ENCODE results near the gene SMG7. TPM values are rescaled to one million over a fixed set of nuclear protein-coding genes. Genes with fewer than 3 reads are reported as not detected.

SMG7 gene
- total and polyA plus RNA-seq, 8 donors = 49.6 to 69.6 (median 64.8) TPM

- Histone ChIP-seq H3K4me1 (peaks cover 0 to 44% of the 10 kb centered on the region in 2 donors), H3K9me3 (no peaks in the 10 kb centered on the region), H3K27me3 (no peaks in the 10 kb centered on the region), H3K4me3 (no peak overlapping the region), H3K36me3 (peaks cover 0 to 89% of the 10 kb centered on the region in 2 donors), H3K27ac (no peak overlapping the region)
- no peak for TF ChIP-seq CTCF (IDR thresholded peaks at IDR 0.05)
- ATAC-seq (no peak), DNase-seq (no peak)
- intact Hi-C loops (cut with DNase I) = no loop called here
Observed at GRCh38 chr1:183572721-183573120, 100.4 kb downstream of the SMG7 start.

GRCh38 chr1:183575606-183576005, 103.3 kb downstream of the SMG7 start:
- Histone ChIP-seq H3K36me3 (peaks cover 0 to 70% of the 10 kb centered on the region in 2 donors), H3K4me1 (peaks cover 0 to 44% of the 10 kb centered on the region in 2 donors), H3K27me3 (no peaks in the 10 kb centered on the region), H3K4me3 (no peak overlapping the region), H3K27ac (no peak overlapping the region), H3K9me3 (no peaks in the 10 kb centered on the region)
- intact Hi-C loops (cut with DNase I) = no loop called here
- no peak for ATAC-seq
- no peak for TF ChIP-seq CTCF (IDR thresholded peaks at IDR 0.05)
- no peak for DNase-seq

GRCh38 chr1:183576537-183576936, 104.2 kb downstream of the SMG7 start:
- H3K27me3 ChIP-seq = no peaks in the 10 kb centered on the region
- intact Hi-C loops (cut with DNase I) = no loop called here
- no peak for DNase-seq
- H3K27ac ChIP-seq = no peak overlapping the region
- no peak for ATAC-seq
- TF ChIP-seq CTCF (IDR thresholded peaks at IDR 0.05) = no peak
- H3K4me3 ChIP-seq = no peak overlapping the region
- H3K4me1 ChIP-seq = peaks cover 0 to 52% of the 10 kb centered on the region in 2 donors
- H3K9me3 ChIP-seq = no peaks in the 10 kb centered on the region
- H3K36me3 ChIP-seq = peaks cover 0 to 62% of the 10 kb centered on the region in 2 donors

GRCh38 chr1:183577897-183578465, 105.7 kb downstream of the SMG7 start:
- DNase-seq (no peak), ATAC-seq (no peak)
- no peak for TF ChIP-seq CTCF (IDR thresholded peaks at IDR 0.05)
- intact Hi-C loops (cut with DNase I) = no loop called here
- Histone ChIP-seq H3K36me3 (peaks cover 0 to 55% of the 10 kb centered on the region in 2 donors), H3K4me3 (no peak overlapping the region), H3K4me1 (peaks cover 0 to 62% of the 10 kb centered on the region in 2 donors), H3K27ac (peak overlapping the region in 1 of 2 donors; percentile 87), H3K27me3 (no peaks in the 10 kb centered on the region), H3K9me3 (no peaks in the 10 kb centered on the region)

- Histone ChIP-seq H3K4me1 (peaks cover 0 to 70% of the 10 kb centered on the region in 2 donors), H3K27me3 (no peaks in the 10 kb centered on the region), H3K27ac (peak overlapping the region in 1 of 2 donors; percentile 87), H3K4me3 (no peak overlapping the region), H3K9me3 (no peaks in the 10 kb centered on the region), H3K36me3 (peaks cover 0 to 46% of the 10 kb centered on the region in 2 donors)
- no peak for TF ChIP-seq CTCF (IDR thresholded peaks at IDR 0.05)
- ATAC-seq = peak; percentile 70
- peak in 1 of 4 donors; percentile 45 for DNase-seq
- intact Hi-C loops (cut with DNase I) = no loop called here
Observed at GRCh38 chr1:183578856-183579255, 106.6 kb downstream of the SMG7 start.
